ENCODE measurements around the gene CACNA1C.

Gene CACNA1C

DNA sequence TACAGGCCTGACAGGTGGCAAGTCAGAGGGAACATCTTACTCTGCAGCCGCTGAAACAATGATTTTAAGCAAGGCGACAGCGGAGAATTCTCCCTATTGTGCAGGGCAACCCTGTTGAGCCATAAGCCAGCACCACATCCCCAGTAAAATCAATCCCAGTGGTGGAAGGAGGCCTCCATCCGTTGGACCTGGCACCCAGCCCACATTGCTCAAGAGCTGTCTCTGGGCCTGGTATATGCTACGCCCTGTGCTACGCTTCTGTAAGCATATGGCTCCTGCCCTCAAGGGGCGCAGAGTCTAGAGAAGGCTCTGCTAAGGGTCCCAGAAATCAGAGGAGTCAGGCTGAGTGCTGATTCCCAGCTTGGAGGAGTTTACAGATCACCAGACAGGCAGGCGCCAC lies 265.5 kb downstream of the CACNA1C start:
- no peak for DNase-seq (ENCODE audit: low read depth in 3 of 3)

DNA sequence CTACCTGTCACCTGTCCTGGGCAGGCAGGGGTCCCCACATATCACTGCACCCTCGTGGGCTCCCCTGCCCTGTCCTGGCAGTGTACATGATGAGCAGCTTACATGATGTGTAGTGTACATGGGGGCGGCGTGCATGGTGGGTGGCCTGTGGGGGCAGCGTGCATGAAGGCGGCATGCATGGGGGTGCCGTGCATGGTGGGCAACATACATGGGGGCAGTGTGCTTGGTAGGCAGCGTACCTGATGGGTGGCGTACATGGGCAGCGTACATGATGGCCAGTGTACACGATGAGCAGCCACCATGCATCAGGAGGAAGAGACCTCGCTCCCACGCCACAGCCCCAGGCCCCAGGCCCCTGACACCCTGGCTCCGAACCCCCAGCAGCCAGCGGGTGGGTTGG lies 266.3 kb downstream of the CACNA1C start:
- no peak for DNase-seq (ENCODE audit: low read depth in 3 of 3)

DNA sequence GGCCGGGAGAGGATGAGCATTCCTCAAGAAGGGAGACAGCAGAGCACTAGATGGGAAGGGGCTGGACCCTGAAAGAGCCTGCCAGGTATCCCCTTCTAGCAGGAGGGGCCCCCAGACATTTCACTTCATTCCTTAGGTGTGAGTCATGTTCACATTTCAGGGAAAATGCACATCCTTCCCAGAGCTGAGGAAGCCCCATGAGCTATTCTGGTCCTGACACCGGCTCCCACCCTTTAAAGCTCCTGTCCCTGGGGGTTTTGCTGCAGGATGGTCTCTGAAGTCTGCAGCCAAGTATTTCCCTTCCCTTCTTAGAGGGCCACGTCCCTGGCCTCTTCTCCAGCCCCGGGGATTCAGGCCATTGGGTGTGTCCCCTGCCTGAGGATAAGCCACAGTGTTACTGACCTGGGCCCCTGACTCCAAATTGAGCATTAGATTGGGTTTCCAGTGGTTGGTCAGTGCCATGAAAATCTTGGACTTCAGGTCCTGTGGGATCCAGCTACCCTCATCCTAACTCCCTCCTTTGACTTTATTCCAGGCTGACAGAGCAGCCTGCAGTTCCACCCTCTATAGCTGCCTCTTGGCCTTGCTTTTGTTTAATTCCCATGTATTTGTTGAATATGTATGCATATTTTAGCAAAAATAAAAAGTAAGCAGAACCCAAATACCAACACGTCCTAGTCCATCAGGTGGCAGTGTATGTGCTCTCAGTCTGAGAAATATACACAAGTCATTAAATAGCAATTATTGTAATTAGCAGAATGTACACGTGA lies 267.1 kb downstream of the CACNA1C start:
- DNase-seq (ENCODE audit: low read depth in 3 of 3): no peak

DNA sequence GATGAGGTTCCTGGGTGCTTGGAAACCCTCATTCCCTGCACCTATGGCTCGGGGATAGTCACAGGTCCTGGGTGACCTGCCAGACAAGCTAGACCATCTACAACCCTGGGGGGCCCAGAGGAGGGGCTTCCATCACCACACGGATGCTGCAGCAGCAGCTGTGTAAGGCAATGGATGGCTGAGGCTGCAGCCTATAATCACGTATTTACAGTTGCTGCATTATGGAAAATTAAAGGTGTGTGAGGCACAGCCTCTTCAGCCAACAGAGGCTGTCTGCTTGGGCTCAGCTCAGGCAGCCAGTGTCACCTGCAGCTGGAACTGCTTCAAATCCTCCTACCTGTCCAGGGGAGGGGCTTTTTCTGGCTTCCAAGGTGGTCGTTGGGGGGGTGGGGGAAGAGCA lies 268.1 kb downstream of the CACNA1C start:
- no peak for DNase-seq (ENCODE audit: low read depth in 3 of 3)

DNA sequence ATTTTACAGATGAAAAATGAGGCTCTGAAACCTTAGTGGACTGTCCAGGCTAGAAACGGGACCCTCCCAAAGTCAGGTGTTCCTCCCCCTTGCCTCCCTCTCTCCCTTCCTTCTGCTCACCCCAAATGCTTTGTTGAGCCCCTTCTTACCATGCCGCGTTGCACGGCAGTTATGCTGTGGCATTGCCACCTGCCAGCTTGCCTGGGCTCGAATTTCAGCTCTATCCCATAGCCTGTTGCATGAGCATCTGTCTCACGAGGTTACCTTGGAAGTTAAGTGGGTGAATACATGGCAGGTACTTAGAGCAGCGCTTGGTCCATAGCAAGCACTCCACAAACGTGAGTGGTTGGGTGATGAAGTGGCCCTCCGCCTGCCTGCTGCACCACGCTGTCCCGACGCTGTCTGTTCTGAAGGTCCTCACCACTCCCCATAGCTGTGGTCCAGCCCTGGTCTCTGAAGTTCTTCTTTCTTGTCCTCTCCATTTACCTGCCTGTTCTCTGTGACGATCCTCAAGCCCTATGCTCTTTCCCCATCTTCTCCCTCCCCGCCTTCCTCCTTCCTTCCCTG lies 269.9 kb downstream of the CACNA1C start:
- DNase-seq (ENCODE audit: low read depth in 3 of 3): no peak

DNA sequence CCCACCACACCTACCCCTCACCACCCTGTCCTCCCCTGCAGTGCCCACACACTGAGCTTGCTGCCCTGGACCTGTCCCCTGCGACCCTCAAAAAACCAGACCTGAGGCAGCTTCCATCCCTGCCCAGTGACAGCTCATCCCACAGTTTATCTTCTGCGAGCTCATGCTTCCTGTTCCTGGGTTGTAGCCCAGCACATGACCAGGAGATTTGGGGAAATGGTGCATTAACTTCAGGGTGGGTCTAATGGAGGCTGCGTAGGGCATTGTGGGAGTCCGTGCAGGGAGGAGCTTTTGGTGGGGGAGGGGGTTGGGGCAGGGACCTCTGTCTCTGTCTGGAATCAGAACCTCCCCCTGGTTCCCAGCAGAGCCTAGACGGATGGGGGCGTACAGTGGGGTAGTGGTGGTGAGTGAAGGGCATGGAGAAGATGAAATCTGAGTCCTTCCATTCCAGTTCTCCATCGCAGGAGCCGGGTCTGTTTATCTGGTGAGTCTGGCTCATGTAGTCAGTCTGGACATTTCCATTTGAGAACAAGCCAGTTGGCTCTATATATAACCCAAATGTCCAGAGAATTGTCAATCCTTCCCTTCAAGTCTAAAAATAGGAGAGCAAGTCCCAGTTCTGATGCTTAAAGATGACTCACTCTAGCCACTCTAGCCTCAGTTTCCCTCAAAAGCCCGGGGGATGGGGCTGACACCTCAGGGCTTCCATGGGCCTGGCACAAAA lies 270.9 kb downstream of the CACNA1C start:
- DNase-seq (ENCODE audit: low read depth in 3 of 3): no peak

DNA sequence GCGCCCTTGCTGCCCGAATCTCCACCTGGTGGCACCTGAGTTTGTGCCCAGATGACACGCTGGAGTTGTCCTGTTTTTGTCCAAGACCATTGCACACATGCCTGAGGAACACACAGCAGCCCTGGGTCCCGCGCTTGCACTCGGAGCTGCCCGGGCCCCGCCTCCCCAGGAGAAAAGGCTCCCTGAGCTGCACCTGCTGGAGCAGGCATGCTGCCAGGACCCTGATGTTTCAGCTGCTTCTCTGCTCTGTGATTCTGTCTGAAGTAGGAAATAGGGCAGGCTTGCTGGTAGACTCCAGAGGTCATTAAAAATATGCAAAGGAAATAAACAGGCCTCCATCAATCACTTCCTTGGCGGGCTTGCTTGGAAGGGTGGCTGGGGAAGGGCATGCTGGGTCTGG lies 271.6 kb downstream of the CACNA1C start:
- no peak for DNase-seq (ENCODE audit: low read depth in 3 of 3)

DNA sequence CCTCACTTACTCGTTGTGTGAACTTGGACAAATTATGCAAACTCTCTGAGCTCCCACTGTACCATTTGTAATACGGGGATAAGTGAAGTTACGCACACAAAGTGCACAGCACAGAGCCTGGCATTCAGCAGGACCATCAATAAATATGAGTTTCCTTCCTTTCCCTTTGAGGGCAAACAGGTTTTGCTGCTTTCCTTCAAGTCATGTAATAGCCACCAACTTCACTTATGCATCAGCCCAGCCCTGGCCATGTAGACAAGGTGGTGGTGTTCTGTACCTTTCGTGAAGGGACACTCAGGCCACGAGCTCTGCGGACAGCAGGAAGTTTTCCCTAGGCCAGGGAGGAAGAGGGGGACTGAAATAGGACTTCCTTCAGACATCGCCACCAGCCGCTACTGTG lies 272.7 kb downstream of the CACNA1C start:
- DNase-seq (ENCODE audit: low read depth in 3 of 3): no peak

DNA sequence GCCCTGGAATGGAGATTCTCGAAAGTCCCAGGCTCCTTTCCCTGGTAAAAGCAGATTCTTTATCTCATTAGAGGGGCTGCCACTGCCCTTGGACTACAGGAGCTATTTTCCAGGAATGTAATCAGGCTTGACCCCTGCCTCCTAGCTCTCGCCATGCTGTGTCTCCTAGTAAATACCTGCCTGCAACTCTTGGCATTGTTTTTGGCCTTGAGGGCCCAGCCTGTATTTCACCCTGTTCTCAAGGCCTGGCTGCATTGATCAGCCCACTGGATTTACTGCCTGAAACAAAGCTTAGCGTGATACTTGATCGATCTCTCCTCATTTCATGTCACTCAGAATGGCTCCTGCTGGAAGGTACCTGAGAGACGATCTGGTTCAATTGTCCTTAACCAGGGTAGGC lies 273.7 kb downstream of the CACNA1C start:
- DNase-seq (ENCODE audit: low read depth in 3 of 3): no peak

DNA sequence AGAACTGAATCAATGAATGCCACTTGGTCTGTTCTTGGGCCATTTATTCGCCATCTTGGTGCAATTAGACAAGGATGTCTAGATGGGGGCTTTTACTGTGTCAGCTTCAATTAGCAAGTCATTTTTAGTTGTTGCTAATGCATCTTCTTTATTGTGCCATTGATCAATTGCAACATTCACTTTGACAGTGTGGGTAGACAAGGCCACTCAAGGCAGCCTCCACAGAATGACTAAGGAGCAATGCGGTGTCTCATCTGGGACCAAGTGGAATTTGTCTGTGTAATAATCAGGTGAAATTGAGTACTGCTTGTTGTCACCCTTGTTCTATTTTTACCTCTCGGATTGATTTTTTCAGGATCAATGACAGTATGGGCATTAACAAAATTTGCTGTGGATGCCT lies 275.9 kb downstream of the CACNA1C start:
- DNase-seq (ENCODE audit: low read depth in 3 of 3): no peak

DNA sequence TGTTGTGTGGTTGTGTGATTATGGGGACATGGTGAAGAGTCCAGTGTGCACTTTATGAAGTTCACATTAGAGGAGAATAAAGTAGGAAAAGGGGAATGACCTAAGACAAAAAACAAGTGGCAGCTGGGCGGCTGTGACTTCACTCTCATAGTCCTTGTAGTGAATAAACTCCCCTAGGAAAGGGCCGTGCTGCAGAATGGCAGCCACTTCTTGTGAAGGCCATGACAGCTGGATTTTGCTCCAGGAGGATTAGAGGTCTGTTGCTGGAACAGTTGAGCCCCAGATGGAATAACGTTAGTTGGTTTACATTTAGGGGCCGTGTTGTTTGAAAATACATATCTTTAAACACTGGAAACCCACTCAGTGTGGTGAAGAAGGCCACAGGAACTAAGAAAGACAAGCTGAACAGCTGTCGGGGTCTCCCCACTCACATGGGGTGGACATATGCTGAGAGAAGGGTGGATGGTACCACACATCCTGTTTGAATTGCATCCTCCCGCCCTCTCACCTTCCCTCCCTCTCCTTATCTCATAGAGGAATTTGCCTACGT lies 276.9 kb downstream of the CACNA1C start:
- no peak for DNase-seq (ENCODE audit: low read depth in 3 of 3)

DNA sequence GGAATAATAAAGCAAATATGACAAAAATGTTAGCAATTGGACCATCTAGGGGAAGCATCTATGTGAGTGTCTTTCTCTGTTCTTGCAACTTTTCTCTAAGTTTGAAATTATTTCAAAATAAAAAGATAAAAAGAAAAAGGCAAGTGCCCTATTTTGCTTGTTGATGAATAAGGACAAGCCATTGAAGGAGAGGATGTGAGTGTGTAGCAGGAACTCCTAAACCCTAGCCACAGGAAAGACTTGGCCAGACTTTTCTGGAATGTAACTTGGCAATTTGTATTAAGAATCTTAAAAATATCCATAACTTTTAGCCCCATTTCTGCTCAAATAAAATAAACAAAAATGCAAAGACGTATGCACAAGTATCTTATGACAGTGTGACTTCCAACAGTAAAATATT lies 279.4 kb downstream of the CACNA1C start:
- no peak for DNase-seq (ENCODE audit: low read depth in 3 of 3)

DNA sequence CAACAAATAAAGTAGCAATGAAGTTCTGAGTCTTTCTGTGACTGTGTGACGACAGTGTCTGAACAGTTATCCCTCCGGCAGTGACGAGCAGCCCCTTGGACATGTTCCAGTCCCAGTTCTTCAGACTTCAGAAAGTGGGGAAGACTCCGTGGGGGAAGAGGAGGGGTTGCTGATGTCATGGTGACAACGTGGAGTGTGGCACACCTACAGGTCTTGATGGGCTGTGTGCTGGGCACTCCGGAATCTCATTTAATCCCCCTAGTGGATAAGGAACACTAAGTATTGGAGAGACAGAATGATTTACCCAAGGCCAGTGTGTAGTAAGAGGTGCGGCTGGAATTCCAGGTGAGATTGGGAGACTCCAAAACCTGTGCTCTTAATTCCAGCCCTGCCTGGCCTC lies 280.2 kb downstream of the CACNA1C start:
- no peak for DNase-seq (ENCODE audit: low read depth in 3 of 3)

DNA sequence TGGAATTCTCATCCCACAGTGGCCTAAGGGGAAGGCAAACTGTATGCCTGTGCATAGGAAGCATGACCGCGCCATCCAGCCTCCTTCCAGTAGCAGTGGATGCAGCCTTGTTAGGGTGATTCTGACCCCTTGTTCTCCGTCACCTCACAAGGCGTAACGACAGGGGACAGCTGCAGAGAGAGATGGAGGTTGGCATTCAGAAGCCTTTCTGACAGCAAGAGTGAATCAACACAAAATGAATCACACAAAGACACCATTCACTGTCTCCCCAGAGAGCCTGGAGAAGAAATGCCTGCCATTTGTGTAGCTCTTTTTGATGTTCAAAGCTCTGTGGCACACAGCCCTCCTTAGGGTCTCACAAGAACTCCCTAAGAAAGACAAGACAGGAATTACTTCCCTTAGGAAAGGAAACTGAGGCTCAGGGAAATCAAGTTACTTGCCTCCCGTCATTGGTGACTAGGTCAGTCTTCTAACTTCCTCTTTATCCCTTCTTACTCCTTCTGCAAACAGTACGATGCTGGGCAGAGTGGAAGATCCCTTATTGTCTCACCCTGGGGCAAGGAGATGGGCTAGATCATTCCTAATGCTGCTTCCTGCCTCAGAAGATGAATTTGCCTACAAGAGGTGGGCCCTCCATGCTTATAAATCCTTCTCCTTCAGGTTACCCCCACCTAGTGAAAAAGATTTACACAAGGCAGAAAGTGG lies 280.9 kb downstream of the CACNA1C start:
- DNase-seq (ENCODE audit: low read depth in 3 of 3): no peak

DNA sequence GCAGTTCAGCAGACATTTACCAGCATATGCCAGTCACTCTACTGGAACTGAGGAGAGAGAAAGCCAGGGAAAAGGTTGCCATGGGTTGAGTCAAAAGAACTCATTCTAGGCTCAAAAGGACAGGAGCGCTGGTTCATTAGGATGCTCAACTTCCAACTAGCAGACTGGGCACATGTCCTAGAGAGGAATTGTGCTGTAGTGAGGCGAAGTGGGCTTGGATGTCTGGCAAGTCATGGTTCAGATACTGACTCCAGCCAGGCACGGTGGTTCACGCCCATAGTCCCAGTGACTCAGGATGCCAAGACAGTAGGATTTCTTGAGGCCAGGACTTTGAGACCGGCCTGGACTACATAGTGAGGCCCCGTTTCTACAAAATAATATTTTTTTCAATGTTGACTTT lies 281.5 kb downstream of the CACNA1C start:
- DNase-seq (ENCODE audit: low read depth in 3 of 3): no peak

DNA sequence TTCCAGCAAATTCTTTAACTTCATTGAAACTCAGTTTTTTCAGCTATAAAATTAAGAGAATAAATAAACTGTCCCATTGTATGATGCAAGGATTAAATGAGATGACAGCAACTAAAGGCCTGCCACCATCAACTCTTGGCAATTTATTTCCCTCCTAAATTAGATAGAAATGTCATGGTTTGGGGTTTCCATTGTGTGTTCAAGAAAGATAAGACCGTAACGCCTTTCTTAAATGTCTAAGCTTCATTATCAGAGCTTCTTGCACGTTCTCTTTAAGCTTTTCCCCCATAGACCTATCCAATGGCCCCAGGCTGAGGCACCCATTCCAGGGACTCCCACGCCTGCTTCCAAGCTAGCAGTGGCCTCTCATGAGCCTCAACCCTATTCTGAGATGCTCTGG lies 281.9 kb downstream of the CACNA1C start:
- DNase-seq (ENCODE audit: low read depth in 3 of 3): no peak

DNA sequence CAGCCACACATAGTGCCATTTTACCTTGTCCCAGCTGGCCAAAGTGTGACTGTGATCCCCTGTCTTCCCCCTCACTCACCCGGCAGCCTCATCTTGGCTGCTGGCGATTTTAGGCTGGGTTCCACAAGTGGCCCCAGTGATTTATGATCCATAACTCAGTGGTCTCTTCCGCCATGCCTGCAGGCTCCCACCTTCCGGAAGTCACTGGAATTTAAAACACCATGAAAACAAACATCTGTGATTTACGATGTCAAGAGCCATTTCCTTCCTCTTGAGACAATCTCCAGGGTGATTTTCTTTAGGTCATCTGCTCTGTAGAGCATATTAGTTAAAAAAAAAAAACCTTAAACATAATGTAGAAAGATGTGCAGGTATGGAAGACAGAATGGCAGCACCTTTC lies 282.3 kb downstream of the CACNA1C start:
- DNase-seq (ENCODE audit: low read depth in 3 of 3): no peak

DNA sequence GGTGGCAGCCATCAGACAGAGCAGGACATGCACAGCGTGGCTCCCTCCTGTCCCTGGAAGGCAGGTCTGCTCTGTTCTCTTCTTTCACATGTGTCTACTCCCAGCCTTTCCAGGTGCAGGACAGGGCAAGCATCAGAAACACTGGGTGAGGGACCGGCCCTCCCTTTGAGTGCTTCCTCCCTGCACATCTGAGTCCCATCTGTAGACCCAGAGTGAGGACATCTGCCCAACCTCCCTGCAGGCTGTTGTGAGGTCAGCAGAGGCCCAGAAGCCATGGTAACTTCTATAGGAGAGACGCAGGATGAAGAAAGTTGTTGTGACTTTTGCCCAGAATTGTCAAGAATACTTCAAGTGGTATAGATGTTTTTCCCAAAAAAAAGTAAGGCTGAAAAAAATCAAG lies 282.7 kb downstream of the CACNA1C start:
- no peak for DNase-seq (ENCODE audit: low read depth in 3 of 3)

DNA sequence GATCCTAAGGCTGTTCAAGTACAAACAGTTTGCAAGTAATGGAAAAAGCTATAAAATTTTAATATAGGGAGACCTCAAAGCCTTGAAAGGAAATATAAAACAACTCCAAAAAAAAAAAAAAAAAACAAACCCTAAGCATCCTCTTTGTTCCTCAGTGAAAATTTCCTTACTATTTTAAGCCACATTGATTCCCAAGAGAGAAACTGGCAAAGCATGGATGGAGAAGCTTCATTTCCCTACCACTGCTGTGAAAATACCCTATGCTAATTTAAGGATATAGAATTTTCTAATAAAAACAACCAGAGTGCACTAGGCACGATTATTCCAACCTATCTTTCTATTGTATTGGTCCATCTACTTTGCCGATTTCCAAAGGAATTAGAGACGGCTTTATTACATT lies 283.1 kb downstream of the CACNA1C start:
- DNase-seq (ENCODE audit: low read depth in 3 of 3): no peak

DNA sequence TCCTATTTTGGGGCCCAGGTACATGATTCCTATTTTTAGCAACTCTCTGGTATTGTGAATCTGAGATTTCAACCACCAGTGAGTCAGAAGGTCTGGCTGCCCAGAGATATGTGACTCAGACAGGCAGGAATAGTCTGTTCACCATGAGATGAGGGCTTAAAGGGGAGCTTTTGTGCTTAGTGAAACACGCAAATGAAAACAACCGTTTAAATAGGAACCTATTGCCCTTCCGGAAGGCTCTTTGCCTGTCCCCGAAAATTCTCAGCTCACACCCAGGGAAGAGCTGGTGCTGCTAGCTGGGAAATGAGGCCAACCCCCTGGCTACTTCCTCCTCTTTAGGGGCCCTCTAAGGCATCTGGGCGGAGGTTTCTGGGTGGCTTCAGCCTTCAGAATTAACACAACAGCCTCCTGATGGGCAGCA lies 283.6 kb downstream of the CACNA1C start:
- no peak for DNase-seq (ENCODE audit: low read depth in 3 of 3)

DNA sequence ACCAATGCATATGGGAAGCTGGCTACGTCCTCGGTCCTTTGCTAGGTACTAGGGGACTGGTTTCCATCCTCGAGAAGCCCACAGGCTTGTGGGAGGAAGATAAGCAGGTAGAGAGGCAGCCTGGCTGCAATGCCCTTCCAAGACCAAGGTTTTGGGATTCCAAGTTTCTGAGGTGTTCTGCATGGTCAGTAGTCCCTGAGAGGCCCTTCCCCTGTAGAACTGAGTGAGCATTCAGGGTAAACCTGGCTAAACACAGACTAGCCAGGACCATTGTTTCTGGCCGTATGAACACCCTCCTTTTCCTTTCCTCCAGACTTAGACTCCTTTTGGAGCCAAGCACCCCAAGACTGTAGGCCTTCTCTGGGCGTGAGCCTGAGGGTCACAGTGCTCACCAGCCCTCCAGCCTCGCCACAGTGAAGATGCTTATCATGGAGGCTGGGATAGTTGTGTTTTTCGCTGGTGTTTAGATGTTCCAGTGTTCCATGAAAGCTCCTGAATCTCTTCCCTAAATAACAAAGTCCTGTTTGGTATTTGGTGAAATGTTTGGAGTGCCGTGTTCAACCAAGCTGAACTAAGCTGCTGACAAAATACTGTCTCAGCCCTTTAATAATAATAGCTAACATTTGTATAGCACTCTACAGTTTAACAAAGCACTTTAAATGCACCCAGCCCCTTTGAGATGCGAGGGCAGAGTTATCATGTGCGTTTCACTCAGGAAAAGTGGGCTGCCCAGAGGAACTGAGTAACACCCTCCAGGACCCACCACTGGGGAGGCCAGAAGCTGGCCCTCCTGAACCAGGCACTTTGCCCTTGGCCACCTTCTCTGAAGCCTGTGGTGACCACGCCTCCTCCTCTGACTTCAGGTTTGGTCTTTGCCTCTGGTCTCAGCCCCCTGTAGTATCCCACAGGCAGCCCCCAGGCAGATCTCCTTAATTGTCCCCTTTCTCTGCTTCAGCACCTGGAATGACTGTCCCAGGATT lies 284.5 kb downstream of the CACNA1C start:
- DNase-seq (ENCODE audit: low read depth in 3 of 3): no peak
